ENCODE data around the gene GIMAP6.
"Not testable (repeated sequence)": the region's sequence is repeated elsewhere in the genome, so short reads cannot be mapped to it uniquely, and the experiment has no call there.

GIMAP6 gene

GRCh38 chr7:150585199-150585598 lies 47.0 kb downstream of the GIMAP6 start:
- no peak for DNase-seq (ENCODE audit: low spot score)

DNA sequence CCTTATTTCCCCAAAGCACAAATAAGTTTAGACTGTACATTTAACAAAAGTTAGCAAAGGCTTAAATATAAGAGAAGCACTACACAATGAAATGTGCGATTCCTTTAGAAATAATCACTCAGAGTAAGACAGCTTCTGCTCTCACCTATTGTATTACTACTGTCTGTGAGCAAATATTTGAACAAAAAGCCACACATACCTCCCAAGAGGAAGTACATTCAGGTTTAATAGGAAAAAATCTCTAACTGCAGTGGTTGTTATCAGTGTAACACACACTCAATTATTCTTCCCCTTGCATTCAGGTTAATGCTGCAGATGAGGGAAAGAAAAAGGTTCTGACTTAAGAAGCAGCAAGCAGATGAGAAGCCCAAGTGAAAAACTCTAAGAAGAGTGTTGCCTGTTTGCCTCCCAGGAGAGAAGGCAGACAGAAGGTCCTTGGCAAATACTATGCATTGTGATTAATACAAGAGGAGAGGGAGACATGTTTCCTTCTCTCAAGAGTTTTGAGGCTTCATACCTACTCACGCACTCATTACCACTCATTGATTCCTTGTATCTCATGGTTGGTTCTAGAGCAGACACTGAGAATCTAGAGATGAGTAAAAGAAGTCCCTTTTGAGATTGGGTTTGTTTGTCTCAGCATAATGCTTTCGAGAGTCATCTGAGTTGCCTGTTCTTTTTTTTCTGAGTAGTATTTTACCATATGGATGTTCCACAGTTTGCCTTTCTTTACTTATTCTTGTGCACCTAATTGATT lies 51.4 kb downstream of the GIMAP6 start:
- no peak for DNase-seq (ENCODE audit: low spot score)

- DNase-seq (ENCODE audit: low spot score), result not testable (repeated sequence)
Measured at GRCh38 chr7:150579979-150580637, 52.1 kb downstream of the GIMAP6 start.
